Measurements from ENCODE around the gene CDHR2.

The CDHR2 gene

DNA sequence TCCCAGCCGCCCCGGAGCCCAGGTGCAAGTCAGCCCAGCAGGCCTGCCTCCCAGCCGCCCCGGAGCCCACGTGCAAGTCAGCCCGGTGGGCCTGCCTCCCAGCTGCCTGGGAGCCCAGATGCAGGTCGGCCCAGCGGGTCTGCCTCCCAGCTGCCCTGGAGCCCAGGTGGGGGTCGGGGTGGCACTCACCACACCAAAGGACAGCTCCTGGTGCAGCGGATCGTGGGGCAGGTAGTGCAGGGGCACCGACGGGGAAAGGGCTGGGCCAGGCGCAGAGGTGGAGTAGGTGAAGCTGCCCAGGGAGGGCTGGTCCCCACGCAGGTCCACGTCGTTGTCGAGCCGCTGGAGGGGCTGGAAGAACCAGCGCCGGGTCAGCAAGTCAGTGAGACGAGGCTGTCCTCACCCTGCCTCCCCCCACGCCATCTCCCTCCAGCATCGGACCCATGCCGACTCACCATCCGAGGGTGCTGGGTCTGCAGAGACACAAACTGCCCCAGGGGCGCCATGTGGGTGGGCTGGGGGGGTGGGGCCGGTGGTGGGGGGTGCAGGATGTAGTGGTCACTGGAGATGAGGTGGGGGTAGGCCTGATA, 18.7 kb upstream of the CDHR2 start:
- no peak for DNase-seq

GRCh38 chr5:176530983-176531901, 17.9 kb upstream of the CDHR2 start:
- no peak for DNase-seq

DNA sequence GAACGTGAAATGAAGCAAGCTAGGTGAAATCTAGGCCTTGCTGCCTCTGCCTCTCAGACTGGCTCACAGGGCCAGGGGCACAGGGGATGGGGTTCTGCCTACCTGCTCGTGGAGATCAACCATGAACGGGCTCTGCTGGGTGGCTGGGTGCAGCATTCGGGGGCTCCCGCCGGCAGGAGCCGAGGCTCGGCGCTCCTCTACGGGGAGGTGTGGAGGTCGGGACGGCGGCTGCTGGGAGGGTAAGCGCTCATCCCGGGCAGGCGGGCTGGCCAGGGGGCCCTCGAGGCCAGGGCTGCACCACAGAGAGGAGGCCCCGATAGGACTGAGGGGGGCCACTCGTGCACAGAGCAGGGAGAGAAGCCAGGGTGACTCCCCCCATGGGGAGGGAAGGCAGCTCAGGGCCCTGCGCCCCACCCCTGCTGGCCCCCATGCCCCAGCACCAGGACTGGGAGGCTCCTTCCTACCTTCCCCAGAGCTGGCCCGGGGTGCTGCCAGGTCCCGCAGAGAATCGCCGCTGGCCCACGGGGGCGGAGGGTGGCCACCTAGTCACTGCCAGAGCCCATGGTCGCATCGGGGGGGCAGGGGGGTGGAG, 17.1 kb upstream of the CDHR2 start:
- no peak for DNase-seq

DNA sequence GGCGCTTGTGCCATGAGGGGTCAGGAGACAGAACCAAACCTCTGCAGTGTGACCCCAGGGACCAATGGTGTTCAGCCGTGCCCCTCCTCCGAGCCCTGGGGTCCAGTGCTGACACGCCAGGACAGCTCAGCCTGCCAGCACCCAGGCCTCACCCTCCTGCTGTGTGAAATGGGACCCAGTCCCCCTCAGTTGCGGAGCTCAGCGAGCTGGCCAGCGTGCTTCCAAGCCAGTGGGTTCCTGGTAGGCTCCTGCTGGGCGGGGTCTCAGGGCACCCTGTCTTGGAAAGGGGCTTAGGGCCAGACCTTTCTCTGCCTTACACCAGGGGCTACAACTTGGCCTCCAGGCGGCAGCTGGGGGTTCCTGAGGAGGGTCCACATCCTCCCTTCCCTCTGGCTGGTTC, 16.3 kb upstream of the CDHR2 start:
- DNase-seq = no peak

GRCh38 chr5:176533390-176533789, 15.8 kb upstream of the CDHR2 start:
- no peak for DNase-seq

DNA sequence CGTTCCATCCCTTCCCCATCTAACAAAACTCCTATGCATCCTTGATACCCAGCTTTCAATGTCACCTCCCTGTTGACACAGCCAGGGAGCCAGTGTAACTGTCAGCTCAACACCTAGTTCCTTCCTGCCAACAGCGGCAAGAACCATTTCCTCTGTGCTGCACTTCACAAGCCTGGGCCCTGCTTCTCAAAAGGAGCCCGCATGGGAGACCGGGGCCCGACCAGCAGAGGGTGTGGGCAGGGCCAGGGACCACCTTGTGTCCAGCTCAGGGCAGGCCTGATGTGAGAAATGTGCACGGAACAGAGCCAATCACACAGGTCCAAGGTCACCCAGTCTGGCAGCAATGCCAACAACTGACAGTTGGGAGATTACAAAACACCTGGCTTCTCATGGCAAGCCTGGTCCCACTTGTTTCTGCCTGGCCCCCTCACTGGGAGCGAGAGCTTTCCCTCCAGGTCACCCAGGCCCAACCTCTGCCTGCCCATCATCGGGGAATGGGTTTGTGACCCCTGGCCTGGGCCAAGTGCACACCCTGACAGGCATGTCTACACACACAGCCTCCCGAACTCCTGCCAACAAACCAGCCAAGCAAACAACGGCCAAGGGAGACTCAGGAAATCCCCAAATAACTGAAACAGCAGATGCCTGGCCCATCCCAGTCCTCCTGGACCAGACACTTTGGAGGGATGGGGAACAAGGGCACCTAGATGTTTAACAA, 15.1 kb upstream of the CDHR2 start:
- DNase-seq = no peak

- no peak for DNase-seq
Measured at GRCh38 chr5:176534640-176535039, 14.5 kb upstream of the CDHR2 start.

- DNase-seq = no peak
Measured at GRCh38 chr5:176535101-176535663, 14.0 kb upstream of the CDHR2 start.

GRCh38 chr5:176535664-176536131, 13.4 kb upstream of the CDHR2 start:
- no peak for DNase-seq

DNA sequence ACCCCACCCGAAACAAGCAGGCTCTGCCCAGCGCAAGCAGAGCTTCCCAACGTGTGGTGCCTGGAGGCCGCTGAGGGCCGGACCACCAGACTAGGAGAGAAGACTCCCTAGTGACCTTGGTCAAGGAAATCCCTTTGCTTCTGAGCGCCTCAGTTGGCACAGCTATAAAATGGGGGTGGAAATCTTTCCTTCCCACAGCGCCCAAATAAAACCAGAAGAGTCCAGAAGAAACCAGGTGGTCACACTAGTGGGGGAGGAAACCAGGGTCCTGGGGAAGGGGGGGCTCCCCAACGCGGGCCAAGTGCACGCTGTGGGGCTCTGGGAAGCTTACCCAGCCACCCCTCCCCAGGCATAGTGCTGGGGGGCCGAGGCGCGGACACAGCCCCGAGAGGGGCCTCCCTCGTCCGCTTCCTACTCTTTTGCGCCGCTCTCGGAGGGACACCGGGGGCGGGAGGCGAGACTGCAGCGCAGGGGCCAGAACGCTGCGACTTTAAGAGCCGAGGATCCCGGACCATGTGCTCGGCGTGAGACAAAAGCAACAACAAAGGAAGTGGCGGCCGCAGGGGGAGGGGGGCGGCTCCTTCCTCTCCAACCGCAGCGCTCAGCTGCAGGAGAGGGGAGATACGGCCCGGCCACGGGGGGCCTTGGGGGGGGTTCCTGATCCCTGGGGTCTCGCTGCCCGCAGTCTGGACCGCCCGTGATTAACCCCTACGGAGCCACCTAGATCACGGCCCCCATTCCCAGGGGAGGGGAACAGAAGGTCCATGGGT, 12.8 kb upstream of the CDHR2 start:
- peak; percentile 80 for DNase-seq

GRCh38 chr5:176536902-176537553, 12.1 kb upstream of the CDHR2 start, which contains the start of gene RNF44:
RNF44 (minus strand) TSS chr5:176537402; CDS start chr5:176532472, 4,930 bp downstream.
- peak; percentile 94 for DNase-seq

DNA sequence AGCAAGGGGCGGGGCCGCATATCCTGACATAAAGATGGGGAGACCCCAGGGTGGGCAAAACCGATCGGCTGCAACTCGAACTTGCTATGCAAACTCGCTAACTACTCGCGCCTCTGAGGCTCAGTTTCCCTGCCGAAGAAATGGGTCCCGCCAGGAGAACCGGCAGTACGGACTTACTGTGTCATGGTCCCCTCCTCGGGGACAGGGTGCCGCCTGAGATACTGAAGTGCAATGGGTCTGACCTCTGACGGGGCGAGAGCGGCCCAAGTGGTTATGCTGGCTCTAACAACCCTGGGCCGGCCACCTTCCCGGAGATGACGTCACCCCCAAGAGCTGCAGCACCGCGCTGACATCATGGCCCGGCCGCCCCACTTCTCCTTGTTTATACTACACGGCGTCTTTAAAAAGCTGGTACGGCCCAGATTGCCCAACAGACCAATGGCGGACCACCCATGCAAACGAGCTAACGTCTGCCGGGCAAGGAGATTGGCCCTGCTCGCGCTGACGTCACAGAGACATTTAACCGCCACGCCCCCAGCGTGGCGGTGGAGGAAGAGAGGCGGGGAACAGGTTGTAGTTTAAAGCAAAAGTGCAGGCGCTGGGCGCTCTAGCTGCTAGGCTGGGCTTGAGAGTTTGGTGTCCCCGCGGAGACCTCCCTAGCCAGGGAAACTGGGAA, 11.4 kb upstream of the CDHR2 start:
- peak; percentile 98 for DNase-seq

DNA sequence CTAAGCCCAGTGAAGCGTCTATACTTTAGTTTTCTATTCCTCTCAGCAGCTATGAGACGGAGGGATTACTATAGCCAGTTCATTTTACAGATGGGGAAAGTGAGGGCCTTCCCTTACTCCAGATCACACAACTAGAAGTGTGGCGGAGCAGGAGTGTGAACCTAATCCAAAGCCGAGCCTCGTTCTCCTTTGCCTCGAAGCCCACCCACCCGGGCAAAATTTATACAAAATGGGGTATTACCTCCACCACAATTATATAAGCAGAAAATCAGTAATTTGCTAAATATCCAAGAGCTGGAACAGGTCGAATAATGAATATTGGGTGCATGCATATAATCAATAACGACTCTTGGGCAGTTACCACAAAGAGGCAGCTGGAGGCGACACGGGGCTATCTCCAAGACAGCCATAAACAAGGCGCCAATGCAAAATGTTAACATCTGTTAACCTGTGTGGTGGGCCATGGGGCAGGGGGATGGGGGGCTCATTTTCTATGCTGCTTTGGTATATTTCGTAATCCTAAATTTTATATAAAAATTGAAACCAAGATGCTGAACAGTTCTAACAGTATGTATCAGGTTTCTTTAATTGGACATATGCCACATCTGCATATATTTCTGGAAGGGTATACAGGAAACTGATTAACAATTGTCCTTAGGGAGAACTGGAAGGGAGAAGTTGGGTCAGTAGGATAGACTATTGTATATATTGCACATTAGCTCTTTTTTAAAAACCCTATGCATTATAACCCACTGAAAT, 10.7 kb upstream of the CDHR2 start:
- no peak for DNase-seq

GRCh38 chr5:176538989-176539384, 10.2 kb upstream of the CDHR2 start:
- no peak for DNase-seq

DNA sequence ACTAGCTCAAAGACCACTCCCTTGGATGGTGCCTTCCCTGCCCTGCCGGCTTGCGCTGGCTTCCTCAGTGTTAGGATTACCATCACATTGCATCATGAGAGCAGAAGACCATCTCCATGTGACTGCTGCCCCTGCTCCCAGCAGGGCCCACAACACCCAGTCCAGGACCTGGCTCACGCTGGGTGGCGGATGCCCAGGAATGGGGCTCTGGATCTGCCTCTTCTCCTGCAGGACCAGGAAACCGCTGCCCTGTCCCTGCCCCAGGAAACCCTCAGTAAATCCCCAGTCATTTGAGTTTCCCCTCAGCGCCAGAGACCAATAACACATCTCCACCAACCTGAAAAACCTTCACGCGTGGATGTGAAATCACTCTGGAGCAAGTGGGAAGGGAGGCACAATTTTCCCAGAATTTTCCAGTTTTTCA, 8.7 kb upstream of the CDHR2 start:
- DNase-seq = no peak

DNA sequence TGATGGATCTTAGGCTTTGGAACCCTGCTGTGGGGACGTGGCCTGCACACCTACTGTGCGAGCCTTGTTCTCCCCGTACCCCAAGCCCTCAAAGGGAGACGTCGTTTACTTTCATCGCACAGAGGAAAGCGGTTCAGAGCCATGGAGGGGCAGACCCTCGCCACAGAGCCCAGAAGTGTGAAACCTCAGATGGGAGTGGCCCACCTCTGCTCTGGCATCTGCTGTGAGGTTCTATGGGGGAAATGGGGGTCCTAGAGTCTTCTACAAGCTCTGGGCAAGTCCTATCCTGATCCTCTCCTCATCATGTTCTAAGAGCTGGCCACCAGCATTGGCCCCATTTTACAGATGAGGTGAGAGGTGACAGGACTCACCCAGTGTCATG, 8.2 kb upstream of the CDHR2 start:
- DNase-seq = no peak

DNA sequence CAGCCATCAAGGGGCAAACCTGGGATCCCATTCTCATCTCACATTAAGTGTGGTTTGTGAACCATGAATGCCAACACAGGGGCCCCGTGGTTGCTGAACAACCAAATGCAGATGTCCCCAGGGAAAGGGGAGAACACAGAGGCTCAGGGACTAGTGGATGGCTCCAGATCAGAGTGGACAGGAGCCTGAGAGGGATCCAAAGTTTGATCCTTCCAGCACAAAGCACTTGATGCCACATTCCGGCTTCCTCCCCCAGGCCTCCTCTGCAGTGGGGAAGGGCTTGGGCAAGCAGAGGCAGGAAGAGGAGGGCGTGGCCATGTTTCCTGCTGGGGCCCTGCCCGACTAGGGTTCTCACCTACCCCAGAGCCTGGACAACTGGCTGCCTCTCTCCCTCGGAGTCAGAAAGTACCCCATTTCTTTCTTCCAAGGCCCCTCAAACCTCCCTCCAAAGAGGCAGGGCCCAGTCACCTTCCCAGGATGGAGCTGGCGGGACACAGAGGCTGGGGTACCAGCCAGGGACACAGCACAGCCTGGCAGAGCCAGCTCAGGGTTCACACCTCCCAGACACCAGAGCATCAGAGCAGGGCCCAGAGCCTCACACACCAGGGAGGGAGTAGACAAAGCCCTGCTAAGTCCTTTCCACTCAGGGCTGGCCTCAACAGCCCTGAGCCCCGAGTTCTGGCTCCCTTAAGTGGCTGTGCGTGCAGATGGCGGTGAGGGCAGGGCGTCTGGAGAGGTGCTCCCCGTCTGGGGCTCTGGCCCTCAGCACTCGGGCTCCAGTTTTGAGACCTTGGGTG, 7.6 kb upstream of the CDHR2 start:
- no peak for DNase-seq

GRCh38 chr5:176542135-176542595, 7.0 kb upstream of the CDHR2 start:
- DNase-seq = no peak

Data from NCI-H2029 (cell line).